ENCODE measurements around the gene ELFN1. TPM values are rescaled to one million over a fixed set of nuclear protein-coding genes. Genes with fewer than 3 reads are reported as not detected.
A peak's percentile ranks its signal among the peaks of the same experiment; 100 is the strongest.
"Not testable (repeated sequence)": the region's sequence is repeated elsewhere in the genome, so short reads cannot be mapped to it uniquely, and the experiment has no call there.

Gene ELFN1
- total RNA-seq, 1 donor from 2014 or later = 17.5 TPM

GRCh38 chr7:1706381-1706720 lies 36.3 kb downstream of the ELFN1 start:
- ATAC-seq = no peak
- no peak for DNase-seq (ENCODE audit: low spot score)

GRCh38 chr7:1706721-1707613 lies 36.9 kb downstream of the ELFN1 start:
- ATAC-seq = peak; percentile 49
- DNase-seq (ENCODE audit: low spot score) = peak; percentile 60

GRCh38 chr7:1707756-1708595 lies 37.9 kb downstream of the ELFN1 start:
- ATAC-seq (peak; percentile 87), DNase-seq (ENCODE audit: low spot score) (peak; percentile 86)

- ATAC-seq (peak; percentile 72), DNase-seq (ENCODE audit: low spot score) (peak; percentile 84)
These were observed 38.6 kb downstream of the ELFN1 start for GRCh38 chr7:1708596-1709251.

- ATAC-seq (no peak), DNase-seq (ENCODE audit: low spot score) (no peak)
These were observed 39.2 kb downstream of the ELFN1 start for GRCh38 chr7:1709281-1709680.

- ATAC-seq (no peak), DNase-seq (ENCODE audit: low spot score) (no peak)
These were observed 39.8 kb downstream of the ELFN1 start for GRCh38 chr7:1709900-1710299.

GRCh38 chr7:1710936-1711335 lies 40.9 kb downstream of the ELFN1 start:
- DNase-seq (ENCODE audit: low spot score) = no peak
- ATAC-seq = no peak

GRCh38 chr7:1712907-1713501 lies 42.9 kb downstream of the ELFN1 start:
- ATAC-seq (no peak), DNase-seq (ENCODE audit: low spot score) (no peak)

GRCh38 chr7:1713502-1714484 lies 43.7 kb downstream of the ELFN1 start:
- ATAC-seq = peak; percentile 85
- DNase-seq (ENCODE audit: low spot score) = peak; percentile 96

- ATAC-seq (no peak), DNase-seq (ENCODE audit: low spot score) (no peak)
These were observed 44.7 kb downstream of the ELFN1 start for GRCh38 chr7:1714583-1715330.

- ATAC-seq (no peak), DNase-seq (ENCODE audit: low spot score) (no peak)
These were observed 45.2 kb downstream of the ELFN1 start for GRCh38 chr7:1715331-1715625.

GRCh38 chr7:1715671-1716074 lies 45.6 kb downstream of the ELFN1 start:
- ATAC-seq (peak; percentile 42), DNase-seq (ENCODE audit: low spot score) (peak; percentile 76)

GRCh38 chr7:1716263-1717094 lies 46.4 kb downstream of the ELFN1 start:
- no peak for ATAC-seq

GRCh38 chr7:1717095-1717483 lies 47.0 kb downstream of the ELFN1 start:
- no peak for DNase-seq (ENCODE audit: low spot score)
- ATAC-seq = no peak

More at GRCh38 chr7:1716263-1717094, 46.4 kb downstream of the ELFN1 start:
- no peak for DNase-seq (ENCODE audit: low spot score)

- DNase-seq (ENCODE audit: low spot score) (no peak), ATAC-seq (no peak)
These were observed 48.0 kb downstream of the ELFN1 start for GRCh38 chr7:1717903-1718676.

GRCh38 chr7:1718850-1719249 lies 48.8 kb downstream of the ELFN1 start:
- not testable (repeated sequence) for ATAC-seq; DNase-seq (ENCODE audit: low spot score)

GRCh38 chr7:1719256-1719655 lies 49.2 kb downstream of the ELFN1 start:
- not testable (repeated sequence) for DNase-seq (ENCODE audit: low spot score); ATAC-seq
